ENCODE measurements around the gene COQ10B. TPM values are rescaled to one million over a fixed set of nuclear protein-coding genes. Genes with fewer than 3 reads are reported as not detected.

Gene COQ10B
- total and polyA plus RNA-seq, 2 of the 4 experiments (the other 2 are of a cell fraction): 9.5 to 28.7 TPM

GRCh38 chr2:197480165-197481036, 27.0 kb downstream of the COQ10B start:
- Histone ChIP-seq H2AFZ (replicated peaks; ENCODE audit: low read length, poor library complexity) (no peak overlapping the region), H3K79me1 (ENCODE audit: low read depth in 1 of 2, low read length in 2 of 2) (0 out of 4 replicates have a peak, but pooled peaks cover 0 to 4% of the 10 kb centered on the region in 2 experiments), H4K5ac (ENCODE audit: low read depth, low read length) (no peak overlapping the region), H4K20me1 (ENCODE audit: insufficient read depth, low read length) (peaks cover 4% of the 10 kb centered on the region; the same call in 1 of the 2 replicates), H2AK5ac (ENCODE audit: low read depth, low read length) (no peak overlapping the region), H3K14ac (replicated peaks; ENCODE audit: low read depth, low read length) (no peak overlapping the region), H3K36me3 (ENCODE audit: control insufficient read depth, insufficient read depth, low read length) (peaks cover 35% of the 10 kb centered on the region), H3K27ac (ENCODE audit: insufficient read depth, low read length) (no peak overlapping the region), H3K9me1 (ENCODE audit: insufficient read depth, low read length) (no peaks in the 10 kb centered on the region), H2BK5ac (ENCODE audit: low read depth, low read length, poor library complexity, severe bottlenecking) (no peak overlapping the region), H3K27me3 (ENCODE audit: control insufficient read depth, insufficient read depth, low read length) (no peaks in the 10 kb centered on the region), H3K23ac (ENCODE audit: low read depth, low read length) (no peak overlapping the region), H3K4me2 (ENCODE audit: low read depth, low read length) (no peak overlapping the region), H3K4ac (ENCODE audit: low read depth, low read length) (no peak overlapping the region), H2AK9ac (replicated peaks; ENCODE audit: low read depth, low read length, poor library complexity) (peak overlapping the region; percentile 28), H4K8ac (ENCODE audit: low read depth in 2 of 2, low read length in 2 of 2) (no peak overlapping the region), H3K18ac (ENCODE audit: low read depth, low read length) (no peak overlapping the region), H4K91ac (ENCODE audit: insufficient read depth, low read depth, low read length) (no peak overlapping the region), H3K56ac (ENCODE audit: extremely low read depth, insufficient read depth, low read length) (no peak overlapping the region), H2BK15ac (ENCODE audit: low read depth, low read length) (no peak overlapping the region), H3K9me3 (ENCODE audit: control insufficient read depth, insufficient read depth, low read length) (peaks cover 10% of the 10 kb centered on the region), H3K4me3 (ENCODE audit: insufficient read depth, low read depth, low read length) (no peak overlapping the region), H3K4me1 (ENCODE audit: control insufficient read depth, insufficient read depth, low read length) (no peaks in the 10 kb centered on the region), H2BK20ac (ENCODE audit: low read depth, low read length) (no peak overlapping the region), H2BK120ac (ENCODE audit: low read depth, low read length) (no peak overlapping the region), H3K9ac (ENCODE audit: low read depth, low read length) (no peak overlapping the region)
- intact Hi-C loops (cut with micrococcal nuclease): no loop called here
- ATAC-seq (ENCODE audit: low read depth): no peak
- in situ Hi-C loops (cut with MboI; ENCODE audit: low sequenced_read_pairs): no loop called here
- ChIA-PET POLR2A (ENCODE audit: unreplicated experiment) (no interaction called here), CTCF (no interaction called here)
- whole genome bisulfite sequencing, 2 experiments (ENCODE audit: extremely low coverage in 2 of 2, insufficient read length in 1 of 2): no CpG with 5 or more reads among the region's 9 CpGs
- no TSS peak for BruUV-seq (replicated peaks)
- no peak for DNase-seq
- dilution Hi-C loops (cut with HindIII; ENCODE audit: low sequenced_read_pairs, unreplicated experiment): no loop called here
- TF ChIP-seq RFX5 (IDR thresholded peaks at IDR 0.05; ENCODE audit: low read depth, low read length) (no peak), FOS (IDR thresholded peaks at IDR 0.05; ENCODE audit: low read depth, low read length) (no peak), POLR2A (IDR thresholded peaks at IDR 0.05; ENCODE audit: low read depth, low read length) (no peak), MAZ (IDR thresholded peaks at IDR 0.05; ENCODE audit: borderline replicate concordance, low read depth, low read length) (no peak), MAFK (IDR thresholded peaks at IDR 0.05; ENCODE audit: low read depth, low read length) (no peak), CEBPB (IDR thresholded peaks at IDR 0.05; ENCODE audit: low read depth, low read length) (no peak), NFE2L2 (IDR thresholded peaks at IDR 0.05; ENCODE audit: low read depth, low read length) (no peak), RAD21 (IDR thresholded peaks at IDR 0.05; ENCODE audit: low read length) (no peak), SMC3 (IDR thresholded peaks at IDR 0.05; ENCODE audit: low read depth, low read length) (no peak), RCOR1 (IDR thresholded peaks at IDR 0.05; ENCODE audit: insufficient replicate concordance, low read length) (no peak), CTCF (conservative IDR thresholded peaks at IDR 0.05; ENCODE audit: low read depth, low read length) (no peak), BHLHE40 (IDR thresholded peaks at IDR 0.05; ENCODE audit: low read depth, low read length) (no peak), ELK1 (IDR thresholded peaks at IDR 0.05; ENCODE audit: borderline replicate concordance, low read depth, low read length) (no peak), MXI1 (IDR thresholded peaks at IDR 0.05; ENCODE audit: borderline replicate concordance, low read depth, low read length) (no peak), CHD1 (IDR thresholded peaks at IDR 0.05; ENCODE audit: low read depth, low read length) (no peak)

Measured in IMR-90 (cell line).